Measurements from ENCODE around the gene CREG1.

Gene CREG1

DNA sequence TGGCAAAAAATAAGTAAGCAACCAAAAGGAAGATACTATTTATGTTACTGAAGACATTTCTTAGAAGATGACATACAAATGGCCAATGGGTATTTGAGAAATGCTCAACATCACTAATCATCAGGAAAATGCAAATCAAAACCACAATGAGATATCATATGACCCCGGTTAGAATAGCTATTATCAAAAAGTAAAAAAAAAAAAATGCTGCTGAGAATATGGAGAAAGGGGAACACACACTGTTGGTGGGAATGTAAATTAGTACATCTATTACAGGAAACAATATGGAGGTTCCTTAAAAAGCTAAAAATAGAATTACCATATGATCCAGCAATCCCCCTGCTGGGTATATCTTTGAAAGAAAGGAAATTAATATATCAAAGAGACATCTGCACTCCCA, 34.3 kb upstream of the CREG1 start (continued):
- TF ChIP-seq, protein P1, sequence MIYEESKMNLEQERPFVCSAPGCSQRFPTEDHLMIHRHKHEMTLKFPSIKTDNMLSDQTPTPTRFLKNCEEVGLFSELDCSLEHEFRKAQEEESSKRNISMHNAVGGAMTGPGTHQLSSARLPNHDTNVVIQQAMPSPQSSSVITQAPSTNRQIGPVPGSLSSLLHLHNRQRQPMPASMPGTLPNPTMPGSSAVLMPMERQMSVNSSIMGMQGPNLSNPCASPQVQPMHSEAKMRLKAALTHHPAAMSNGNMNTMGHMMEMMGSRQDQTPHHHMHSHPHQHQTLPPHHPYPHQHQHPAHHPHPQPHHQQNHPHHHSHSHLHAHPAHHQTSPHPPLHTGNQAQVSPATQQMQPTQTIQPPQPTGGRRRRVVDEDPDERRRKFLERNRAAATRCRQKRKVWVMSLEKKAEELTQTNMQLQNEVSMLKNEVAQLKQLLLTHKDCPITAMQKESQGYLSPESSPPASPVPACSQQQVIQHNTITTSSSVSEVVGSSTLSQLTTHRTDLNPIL (CRISPR knock-in tag; IDR thresholded peaks at IDR 0.05; ENCODE audit: low read depth): no peak
- no peak for TF ChIP-seq ISL1 (CRISPR knock-in tag; IDR thresholded peaks at IDR 0.05)

DNA sequence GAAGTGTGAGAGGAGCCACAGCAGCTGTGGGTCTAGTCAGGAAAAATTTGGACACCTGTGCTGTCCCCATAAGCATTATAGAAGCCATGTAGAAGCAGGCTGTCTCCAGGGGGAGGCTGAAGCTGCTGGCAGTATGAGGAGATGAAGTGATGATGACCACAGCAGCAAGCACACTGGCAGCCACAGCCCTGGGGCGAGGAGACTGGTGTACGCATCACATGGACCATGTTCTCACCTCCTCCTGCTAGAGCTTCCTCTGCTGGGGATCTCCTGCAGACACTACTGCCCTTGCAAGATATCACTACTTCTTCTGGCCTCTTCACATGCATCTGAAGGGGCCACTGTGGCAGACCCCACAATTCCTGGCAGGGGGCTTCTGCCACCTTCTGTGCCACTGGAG, 33.8 kb upstream of the CREG1 start:
- TF ChIP-seq, protein P2, sequence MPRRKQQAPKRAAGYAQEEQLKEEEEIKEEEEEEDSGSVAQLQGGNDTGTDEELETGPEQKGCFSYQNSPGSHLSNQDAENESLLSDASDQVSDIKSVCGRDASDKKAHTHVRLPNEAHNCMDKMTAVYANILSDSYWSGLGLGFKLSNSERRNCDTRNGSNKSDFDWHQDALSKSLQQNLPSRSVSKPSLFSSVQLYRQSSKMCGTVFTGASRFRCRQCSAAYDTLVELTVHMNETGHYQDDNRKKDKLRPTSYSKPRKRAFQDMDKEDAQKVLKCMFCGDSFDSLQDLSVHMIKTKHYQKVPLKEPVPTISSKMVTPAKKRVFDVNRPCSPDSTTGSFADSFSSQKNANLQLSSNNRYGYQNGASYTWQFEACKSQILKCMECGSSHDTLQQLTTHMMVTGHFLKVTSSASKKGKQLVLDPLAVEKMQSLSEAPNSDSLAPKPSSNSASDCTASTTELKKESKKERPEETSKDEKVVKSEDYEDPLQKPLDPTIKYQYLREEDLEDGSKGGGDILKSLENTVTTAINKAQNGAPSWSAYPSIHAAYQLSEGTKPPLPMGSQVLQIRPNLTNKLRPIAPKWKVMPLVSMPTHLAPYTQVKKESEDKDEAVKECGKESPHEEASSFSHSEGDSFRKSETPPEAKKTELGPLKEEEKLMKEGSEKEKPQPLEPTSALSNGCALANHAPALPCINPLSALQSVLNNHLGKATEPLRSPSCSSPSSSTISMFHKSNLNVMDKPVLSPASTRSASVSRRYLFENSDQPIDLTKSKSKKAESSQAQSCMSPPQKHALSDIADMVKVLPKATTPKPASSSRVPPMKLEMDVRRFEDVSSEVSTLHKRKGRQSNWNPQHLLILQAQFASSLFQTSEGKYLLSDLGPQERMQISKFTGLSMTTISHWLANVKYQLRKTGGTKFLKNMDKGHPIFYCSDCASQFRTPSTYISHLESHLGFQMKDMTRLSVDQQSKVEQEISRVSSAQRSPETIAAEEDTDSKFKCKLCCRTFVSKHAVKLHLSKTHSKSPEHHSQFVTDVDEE (CRISPR knock-in tag; IDR thresholded peaks at IDR 0.05): no peak
- TF ChIP-seq ZNF70 (CRISPR knock-in tag; IDR thresholded peaks at IDR 0.05): no peak
- TF ChIP-seq ESRRG (CRISPR knock-in tag; IDR thresholded peaks at IDR 0.05): no peak
- no peak for TF ChIP-seq TOX (CRISPR knock-in tag; IDR thresholded peaks at IDR 0.05; ENCODE audit: borderline replicate concordance)
- TF ChIP-seq ISL1 (CRISPR knock-in tag; IDR thresholded peaks at IDR 0.05): no peak
- TF ChIP-seq ZFP3 (CRISPR knock-in tag; IDR thresholded peaks at IDR 0.05): no peak
- TF ChIP-seq ZNF565 (CRISPR knock-in tag; conservative IDR thresholded peaks at IDR 0.05; ENCODE audit: low read depth): no peak
- TF ChIP-seq, protein P3, sequence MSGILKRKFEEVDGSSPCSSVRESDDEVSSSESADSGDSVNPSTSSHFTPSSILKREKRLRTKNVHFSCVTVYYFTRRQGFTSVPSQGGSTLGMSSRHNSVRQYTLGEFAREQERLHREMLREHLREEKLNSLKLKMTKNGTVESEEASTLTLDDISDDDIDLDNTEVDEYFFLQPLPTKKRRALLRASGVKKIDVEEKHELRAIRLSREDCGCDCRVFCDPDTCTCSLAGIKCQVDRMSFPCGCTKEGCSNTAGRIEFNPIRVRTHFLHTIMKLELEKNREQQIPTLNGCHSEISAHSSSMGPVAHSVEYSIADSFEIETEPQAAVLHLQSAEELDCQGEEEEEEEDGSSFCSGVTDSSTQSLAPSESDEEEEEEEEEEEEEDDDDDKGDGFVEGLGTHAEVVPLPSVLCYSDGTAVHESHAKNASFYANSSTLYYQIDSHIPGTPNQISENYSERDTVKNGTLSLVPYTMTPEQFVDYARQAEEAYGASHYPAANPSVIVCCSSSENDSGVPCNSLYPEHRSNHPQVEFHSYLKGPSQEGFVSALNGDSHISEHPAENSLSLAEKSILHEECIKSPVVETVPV (CRISPR knock-in tag; IDR thresholded peaks at IDR 0.05): no peak
- TF ChIP-seq ARNTL (CRISPR knock-in tag; IDR thresholded peaks at IDR 0.05; ENCODE audit: borderline replicate concordance, low read depth): no peak
- TF ChIP-seq, protein P1 (CRISPR knock-in tag; IDR thresholded peaks at IDR 0.05; ENCODE audit: low read depth): no peak
- no peak for TF ChIP-seq CSDC2 (CRISPR knock-in tag; IDR thresholded peaks at IDR 0.05)
- no peak for TF ChIP-seq GLIS3 (CRISPR knock-in tag; IDR thresholded peaks at IDR 0.05)
- no peak for TF ChIP-seq OSR1 (CRISPR knock-in tag; IDR thresholded peaks at IDR 0.05)
- TF ChIP-seq, protein P4, sequence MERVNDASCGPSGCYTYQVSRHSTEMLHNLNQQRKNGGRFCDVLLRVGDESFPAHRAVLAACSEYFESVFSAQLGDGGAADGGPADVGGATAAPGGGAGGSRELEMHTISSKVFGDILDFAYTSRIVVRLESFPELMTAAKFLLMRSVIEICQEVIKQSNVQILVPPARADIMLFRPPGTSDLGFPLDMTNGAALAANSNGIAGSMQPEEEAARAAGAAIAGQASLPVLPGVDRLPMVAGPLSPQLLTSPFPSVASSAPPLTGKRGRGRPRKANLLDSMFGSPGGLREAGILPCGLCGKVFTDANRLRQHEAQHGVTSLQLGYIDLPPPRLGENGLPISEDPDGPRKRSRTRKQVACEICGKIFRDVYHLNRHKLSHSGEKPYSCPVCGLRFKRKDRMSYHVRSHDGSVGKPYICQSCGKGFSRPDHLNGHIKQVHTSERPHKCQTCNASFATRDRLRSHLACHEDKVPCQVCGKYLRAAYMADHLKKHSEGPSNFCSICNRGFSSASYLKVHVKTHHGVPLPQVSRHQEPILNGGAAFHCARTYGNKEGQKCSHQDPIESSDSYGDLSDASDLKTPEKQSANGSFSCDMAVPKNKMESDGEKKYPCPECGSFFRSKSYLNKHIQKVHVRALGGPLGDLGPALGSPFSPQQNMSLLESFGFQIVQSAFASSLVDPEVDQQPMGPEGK (CRISPR knock-in tag; IDR thresholded peaks at IDR 0.05; ENCODE audit: borderline replicate concordance): no peak
- no peak for TF ChIP-seq PPARA (CRISPR knock-in tag; IDR thresholded peaks at IDR 0.05; ENCODE audit: borderline replicate concordance)
- TF ChIP-seq, protein P5, sequence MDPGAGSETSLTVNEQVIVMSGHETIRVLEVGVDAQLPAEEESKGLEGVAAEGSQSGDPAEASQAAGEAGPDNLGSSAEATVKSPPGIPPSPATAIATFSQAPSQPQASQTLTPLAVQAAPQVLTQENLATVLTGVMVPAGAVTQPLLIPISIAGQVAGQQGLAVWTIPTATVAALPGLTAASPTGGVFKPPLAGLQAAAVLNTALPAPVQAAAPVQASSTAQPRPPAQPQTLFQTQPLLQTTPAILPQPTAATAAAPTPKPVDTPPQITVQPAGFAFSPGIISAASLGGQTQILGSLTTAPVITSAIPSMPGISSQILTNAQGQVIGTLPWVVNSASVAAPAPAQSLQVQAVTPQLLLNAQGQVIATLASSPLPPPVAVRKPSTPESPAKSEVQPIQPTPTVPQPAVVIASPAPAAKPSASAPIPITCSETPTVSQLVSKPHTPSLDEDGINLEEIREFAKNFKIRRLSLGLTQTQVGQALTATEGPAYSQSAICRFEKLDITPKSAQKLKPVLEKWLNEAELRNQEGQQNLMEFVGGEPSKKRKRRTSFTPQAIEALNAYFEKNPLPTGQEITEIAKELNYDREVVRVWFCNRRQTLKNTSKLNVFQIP (CRISPR knock-in tag; IDR thresholded peaks at IDR 0.05; ENCODE audit: borderline replicate concordance, low read depth): no peak
- TF ChIP-seq ZNF8 (CRISPR knock-in tag; IDR thresholded peaks at IDR 0.05): no peak
- TF ChIP-seq TCF4 (CRISPR knock-in tag; IDR thresholded peaks at IDR 0.05; ENCODE audit: borderline replicate concordance): no peak
- no peak for TF ChIP-seq ZFP30 (CRISPR knock-in tag; IDR thresholded peaks at IDR 0.05)
- no peak for ATAC-seq

DNA sequence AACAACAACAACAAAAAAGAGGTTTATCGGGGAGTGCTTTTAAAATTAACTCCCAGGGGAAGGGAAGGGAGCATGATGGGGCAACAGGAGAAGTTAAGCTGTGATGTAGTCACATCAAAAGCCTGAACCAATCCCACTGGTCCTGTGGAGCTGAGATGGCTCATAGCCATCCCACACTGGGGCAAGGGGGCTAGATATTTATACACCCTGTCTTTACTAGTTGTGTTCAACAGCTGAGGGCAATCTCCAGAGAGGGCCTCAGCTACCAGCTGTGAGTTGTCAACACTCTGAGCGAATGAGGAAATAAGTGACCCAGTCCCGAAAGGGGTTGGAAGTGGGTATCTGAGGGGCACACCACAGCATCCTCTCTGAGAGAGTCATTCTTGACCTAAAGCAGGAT, 31.0 kb upstream of the CREG1 start:
- TF ChIP-seq GLIS3 (CRISPR knock-in tag; IDR thresholded peaks at IDR 0.05): no peak
- no peak for TF ChIP-seq CSDC2 (CRISPR knock-in tag; IDR thresholded peaks at IDR 0.05)
- TF ChIP-seq, protein P5 (CRISPR knock-in tag; IDR thresholded peaks at IDR 0.05; ENCODE audit: borderline replicate concordance, low read depth): no peak
- TF ChIP-seq, protein P1 (CRISPR knock-in tag; IDR thresholded peaks at IDR 0.05; ENCODE audit: low read depth): no peak
- TF ChIP-seq ZC3H10 (CRISPR knock-in tag; IDR thresholded peaks at IDR 0.05): no peak
- TF ChIP-seq TOX (CRISPR knock-in tag; IDR thresholded peaks at IDR 0.05; ENCODE audit: borderline replicate concordance): no peak
- TF ChIP-seq, protein P4 (CRISPR knock-in tag; IDR thresholded peaks at IDR 0.05; ENCODE audit: borderline replicate concordance): no peak
- no peak for TF ChIP-seq ZFP3 (CRISPR knock-in tag; IDR thresholded peaks at IDR 0.05)
- no peak for TF ChIP-seq PPARA (CRISPR knock-in tag; IDR thresholded peaks at IDR 0.05; ENCODE audit: borderline replicate concordance)
- TF ChIP-seq ZNF8 (CRISPR knock-in tag; IDR thresholded peaks at IDR 0.05): no peak
- ATAC-seq: no peak

Data from SK-N-SH treated with all-trans-retinoic acid at 6 μM for 48 hours (cell line).